HG03469 (cell line): Measurements from ENCODE around the gene SLC9A9.

ENCODE experiments used
- ATAC-seq: cut with Tn5 transposase; IDR thresholded peaks from one replicate; pipeline ENCODE4 v1.9.1; 2021; ENCODE audit warnings: mild to moderate bottlenecking, moderate library complexity, moderate number of reproducible peaks; ENCODE audit not compliant: unreplicated experiment

Gene SLC9A9

DNA sequence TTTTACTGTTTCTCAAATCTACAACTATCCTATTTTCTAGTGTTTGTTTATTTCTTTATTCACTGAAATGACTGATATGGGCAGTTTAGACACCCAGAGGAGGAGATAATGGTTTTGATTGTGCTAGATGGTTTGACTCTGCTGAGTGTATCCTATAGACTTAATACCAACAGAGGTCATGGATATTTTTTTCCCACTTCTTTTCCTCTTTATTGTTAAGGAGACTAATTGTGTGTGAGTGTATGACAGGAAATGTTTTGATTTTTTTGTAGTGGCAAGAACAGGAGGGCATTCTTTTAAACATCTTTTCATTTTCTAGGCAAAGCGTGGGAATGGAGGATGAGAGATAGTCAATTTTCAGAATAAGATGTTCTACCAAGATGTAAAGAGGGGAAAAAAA is 505.2 kb downstream of the SLC9A9 start:
- ATAC-seq: no peak

DNA sequence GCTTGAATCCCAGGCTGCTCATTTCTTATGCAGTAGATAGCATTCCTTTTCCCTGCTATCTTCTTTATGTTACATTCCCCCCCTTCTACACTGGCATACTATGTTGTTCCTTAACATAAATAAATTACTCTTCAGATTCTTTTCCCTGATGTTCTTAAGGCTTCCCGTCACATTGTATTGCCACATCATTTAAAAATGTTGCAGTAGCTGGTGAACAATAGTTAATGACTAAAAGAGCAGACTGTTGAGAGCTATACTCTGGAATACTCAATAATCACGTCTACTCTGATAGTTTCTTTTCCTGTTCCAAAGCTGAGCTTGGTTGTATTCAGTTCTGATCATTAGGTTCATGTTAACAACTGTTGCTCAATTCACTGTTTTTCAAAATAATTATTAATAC is 508.8 kb downstream of the SLC9A9 start:
- ATAC-seq: no peak

- no peak for ATAC-seq
Observed at GRCh38 chr3:143337387-143337786, 510.9 kb downstream of the SLC9A9 start.

DNA sequence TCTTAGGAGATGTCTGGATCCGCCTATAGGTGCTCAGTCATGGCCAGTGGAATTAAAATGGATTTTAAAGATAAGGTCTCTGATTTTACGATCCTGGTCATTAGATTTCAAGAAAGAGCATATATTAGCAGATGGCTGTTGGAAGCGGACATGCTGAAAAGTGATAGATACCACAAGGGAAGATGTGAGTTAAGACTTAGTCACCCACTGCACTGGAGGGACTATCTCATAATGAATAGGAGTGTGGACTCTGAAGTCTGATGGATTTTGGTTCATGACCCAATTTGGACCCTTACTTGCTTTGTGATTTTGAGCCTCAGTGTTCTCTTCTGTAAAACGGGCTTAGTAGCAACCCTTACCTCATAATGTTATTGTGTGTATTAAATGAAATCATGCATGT is 514.0 kb downstream of the SLC9A9 start:
- ATAC-seq: no peak

- ATAC-seq: no peak
Observed at GRCh38 chr3:143333367-143333766, 514.9 kb downstream of the SLC9A9 start.

DNA sequence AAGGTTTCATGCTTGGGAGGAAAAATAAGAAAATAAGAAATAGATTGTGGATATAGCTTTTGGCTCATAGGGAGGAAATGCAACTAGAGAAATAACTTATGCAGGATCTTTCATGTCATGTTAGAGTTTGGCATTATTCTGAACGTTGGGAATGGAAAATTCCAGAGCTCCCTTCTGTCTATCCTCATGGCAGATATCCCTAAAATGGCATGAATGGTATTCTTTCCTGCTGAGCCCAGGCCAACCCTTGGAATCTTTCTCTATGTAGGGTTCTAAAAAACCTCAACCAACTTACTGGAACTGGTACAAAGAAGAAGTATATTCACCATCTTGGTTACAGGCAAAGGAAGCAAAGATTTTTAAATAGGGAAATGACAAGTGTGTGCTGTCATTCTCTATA is 516.2 kb downstream of the SLC9A9 start:
- ATAC-seq: no peak

GRCh38 chr3:143331350-143331749 is 516.9 kb downstream of the SLC9A9 start:
- ATAC-seq: no peak

DNA sequence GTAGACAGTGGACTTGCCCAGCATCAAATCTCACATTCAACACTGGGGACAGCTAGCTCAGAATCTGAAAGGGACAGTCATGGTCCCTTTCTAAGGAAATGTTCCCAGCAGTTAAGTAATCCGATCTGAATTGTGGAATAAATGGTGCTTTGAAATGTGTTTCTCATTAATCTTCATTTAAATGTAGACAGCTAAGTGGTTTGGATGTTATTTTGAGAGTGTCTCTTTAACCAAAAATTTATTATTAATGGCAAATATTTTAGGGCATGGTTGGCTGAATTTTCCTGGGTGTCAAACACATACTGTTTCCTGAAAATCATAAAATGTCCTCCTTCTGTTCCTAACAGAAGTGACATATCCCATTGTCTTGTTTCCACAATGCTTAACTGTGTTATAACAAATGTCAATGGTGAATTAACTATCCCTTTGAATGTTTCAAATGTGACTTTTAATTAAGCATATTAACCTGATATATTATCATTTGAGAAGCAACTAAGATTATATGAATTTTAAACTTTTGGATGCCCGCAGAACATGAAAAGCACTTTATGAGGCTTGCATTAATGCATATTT is 517.9 kb downstream of the SLC9A9 start:
- ATAC-seq: no peak

- no peak for ATAC-seq
Observed at GRCh38 chr3:143329567-143330211, 518.6 kb downstream of the SLC9A9 start.

- ATAC-seq: no peak
Observed at GRCh38 chr3:143328451-143328850, 519.8 kb downstream of the SLC9A9 start.

DNA sequence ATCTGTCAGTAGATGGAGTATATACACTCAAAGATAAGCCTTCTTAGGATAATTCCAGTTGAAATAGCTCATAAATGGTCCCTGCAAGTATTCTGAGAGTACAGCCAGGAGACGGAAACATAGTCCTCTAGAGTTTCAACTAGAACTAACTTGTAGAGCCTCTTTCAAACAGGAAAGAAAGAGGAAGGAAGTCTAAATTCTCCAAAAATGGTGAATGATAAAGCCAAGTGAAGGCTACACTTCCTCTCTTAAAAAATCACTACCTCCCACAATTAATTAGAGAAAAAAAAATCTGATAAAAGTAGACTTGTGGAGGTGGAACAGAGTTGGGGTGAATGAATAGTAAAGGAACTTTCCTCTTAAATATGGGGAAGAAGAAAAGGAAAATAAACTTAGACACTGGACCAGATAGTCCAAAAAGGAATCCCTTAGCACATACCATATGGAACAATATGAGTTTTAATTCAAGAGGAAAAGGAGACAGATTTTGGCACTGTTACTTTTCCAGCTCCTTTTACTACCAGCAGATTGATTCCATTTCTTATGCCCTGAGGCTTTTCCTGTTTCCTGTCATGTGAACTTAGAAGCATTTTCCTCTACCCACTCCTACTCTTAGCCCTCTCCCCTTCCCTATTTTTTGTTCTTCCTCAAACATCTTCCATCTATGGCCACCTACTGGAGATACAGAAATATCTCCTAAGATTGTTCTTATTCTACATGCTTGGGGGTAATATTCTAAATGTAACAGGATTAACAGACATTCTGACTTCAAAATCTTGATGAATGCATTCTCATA is 521.1 kb downstream of the SLC9A9 start:
- ATAC-seq: no peak

GRCh38 chr3:143321058-143321769 is 527.1 kb downstream of the SLC9A9 start:
- ATAC-seq: no peak

GRCh38 chr3:143315766-143316165 is 532.5 kb downstream of the SLC9A9 start:
- ATAC-seq: no peak

GRCh38 chr3:143314251-143315093 is 533.8 kb downstream of the SLC9A9 start:
- no peak for ATAC-seq

- no peak for ATAC-seq
Observed at GRCh38 chr3:143313893-143314188, 534.4 kb downstream of the SLC9A9 start.

GRCh38 chr3:143313025-143313892 is 535.0 kb downstream of the SLC9A9 start:
- ATAC-seq: no peak

DNA sequence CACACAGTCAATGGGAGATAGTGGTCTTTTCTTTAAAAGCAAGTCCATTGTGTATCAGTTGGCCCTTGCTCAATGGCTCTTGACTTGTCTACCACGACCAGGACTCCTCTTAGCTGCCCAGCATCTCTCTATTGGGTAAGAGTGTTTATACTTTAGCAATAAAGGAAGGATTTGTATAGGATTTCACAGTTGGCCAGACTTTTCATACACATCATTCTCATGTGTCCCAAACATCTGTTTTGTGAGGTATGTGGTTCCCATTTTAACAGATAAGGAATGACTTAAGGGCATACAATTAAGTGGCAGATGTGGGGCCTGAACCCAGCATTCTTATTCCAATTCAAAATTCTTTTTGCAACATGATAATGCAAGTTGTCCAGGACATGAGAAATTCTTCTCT is 537.2 kb downstream of the SLC9A9 start:
- no peak for ATAC-seq

- ATAC-seq: no peak
Observed at GRCh38 chr3:143309705-143310104, 538.6 kb downstream of the SLC9A9 start.

DNA sequence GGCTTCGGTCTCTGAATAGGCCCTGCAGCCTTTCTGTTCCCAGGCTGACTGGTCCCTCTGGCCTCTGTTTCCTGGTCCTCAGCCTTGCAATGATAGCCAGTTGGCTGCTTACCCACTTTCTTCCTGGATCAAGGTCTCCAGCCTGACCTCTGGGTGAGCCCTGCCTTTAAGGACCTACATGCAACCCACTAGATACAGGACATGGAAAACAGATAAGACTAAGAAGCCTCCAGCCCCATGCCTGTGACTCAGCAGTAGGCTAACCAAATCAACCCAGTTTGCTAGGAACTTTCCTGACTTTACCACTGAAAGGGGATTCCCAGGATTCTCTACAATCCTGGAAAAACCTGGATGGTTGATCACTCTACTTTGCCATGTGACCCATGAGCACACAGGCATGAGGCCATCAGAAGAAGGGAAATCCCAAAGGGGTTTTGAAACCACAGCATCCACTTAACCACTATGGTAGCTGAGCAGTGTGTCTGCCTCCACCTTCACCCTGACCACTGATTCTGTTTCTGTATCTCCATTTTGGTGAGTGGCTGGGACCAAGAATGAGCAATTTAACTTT is 540.6 kb downstream of the SLC9A9 start:
- no peak for ATAC-seq

GRCh38 chr3:143306407-143306806 is 541.9 kb downstream of the SLC9A9 start:
- no peak for ATAC-seq
